GM19467 (cell line): ENCODE data around the gene PFKFB3.

Experiments
- ATAC-seq: cut with Tn5 transposase; IDR thresholded peaks from one replicate; pipeline ENCODE4 v1.9.1; 2021; ENCODE audit warnings: mild to moderate bottlenecking, moderate library complexity; ENCODE audit not compliant: unreplicated experiment

PFKFB3 gene

GRCh38 chr10:6219494-6219836 lies 16.7 kb downstream of the PFKFB3 start:
- ATAC-seq, result no peak

GRCh38 chr10:6220418-6221191 lies 17.9 kb downstream of the PFKFB3 start:
- ATAC-seq, result no peak

GRCh38 chr10:6221192-6221940 lies 18.6 kb downstream of the PFKFB3 start:
- ATAC-seq, result no peak

GRCh38 chr10:6221971-6222751 lies 19.4 kb downstream of the PFKFB3 start:
- ATAC-seq, result no peak

GRCh38 chr10:6222755-6223154 lies 20.0 kb downstream of the PFKFB3 start:
- no peak for ATAC-seq

- ATAC-seq, result no peak
These were observed 21.2 kb downstream of the PFKFB3 start for GRCh38 chr10:6223981-6224380.

- no peak for ATAC-seq
These were observed 22.0 kb downstream of the PFKFB3 start for GRCh38 chr10:6224781-6225180.

GRCh38 chr10:6225263-6225814 lies 22.6 kb downstream of the PFKFB3 start:
- no peak for ATAC-seq

- no peak for ATAC-seq
These were observed 23.5 kb downstream of the PFKFB3 start for GRCh38 chr10:6226216-6226615.

- ATAC-seq, result no peak
These were observed 24.6 kb downstream of the PFKFB3 start for GRCh38 chr10:6227346-6227745.

- ATAC-seq, result no peak
These were observed 25.3 kb downstream of the PFKFB3 start for GRCh38 chr10:6228010-6228511.

GRCh38 chr10:6228647-6229046 lies 25.9 kb downstream of the PFKFB3 start:
- ATAC-seq, result no peak

- no peak for ATAC-seq
These were observed 26.6 kb downstream of the PFKFB3 start for GRCh38 chr10:6229290-6229689.

GRCh38 chr10:6229746-6230145 lies 27.0 kb downstream of the PFKFB3 start:
- no peak for ATAC-seq

GRCh38 chr10:6230315-6230714 lies 27.6 kb downstream of the PFKFB3 start:
- ATAC-seq, result no peak

- ATAC-seq, result no peak
These were observed 28.4 kb downstream of the PFKFB3 start for GRCh38 chr10:6231146-6231545.

- no peak for ATAC-seq
These were observed 29.0 kb downstream of the PFKFB3 start for GRCh38 chr10:6231730-6232129.

- ATAC-seq, result no peak
These were observed 29.6 kb downstream of the PFKFB3 start for GRCh38 chr10:6232225-6232807.

- ATAC-seq, result no peak
These were observed 30.4 kb downstream of the PFKFB3 start for GRCh38 chr10:6232846-6233724.
